A549 (cell line): ENCODE measurements around the gene ZNF853. TPM values are rescaled to one million over a fixed set of nuclear protein-coding genes. Genes with fewer than 3 reads are reported as not detected.

Experiments
- ATAC-seq, 2 experiments: fragments of 200-7000 bp in 1 of 2; fragments of >200 bp in 1 of 2; cut with Nextera tagmentation in 1 of 2; cut with Tn5 transposase in 1 of 2; 3 replicates each; pipeline versions ENCODE4 v1.8.0 to v1.9.1; 2018 to 2020; ENCODE audit warnings: mild to moderate bottlenecking in 1 of 2, moderate library complexity in 1 of 2
- CTCF ChIA-PET: fragments of 300-600 bp; sonication (Branson Sonifier 250); formaldehyde crosslinking; extraction: SDS; loops from one replicate; lab custom pipeline; 2021; ENCODE audit warnings: antibody characterized with exemption, inconsistent platforms; lab: Yijun Ruan, JAX
- POLR2A ChIA-PET: fragments of 350-600 bp; formaldehyde crosslinking; extraction: SDS; loops from one replicate; lab custom pipeline; 2021; ENCODE audit warnings: antibody characterized with exemption, inconsistent platforms; lab: Yijun Ruan, JAX
- DNase-seq, 2 experiments: peaks; one replicate each; pipeline versions ENCODE4 v3.0.0 to v3.0.0-alpha.2; 2011 to 2016; ENCODE audit warnings: low read depth in 1 of 2, low spot score in 1 of 2
- FAIRE-seq: peaks from 2 replicates; lab custom pipeline; 2011; peaks lifted over from hg19 to GRCh38; lab: Jason Lieb, UNC
- H3K27ac ChIP-seq, 2 experiments: fragments of >200 bp; sonication (Bioruptor Twin); formaldehyde crosslinking; 3 replicates each; pipeline ENCODE4 v1.5.1; 2016 to 2017
- H3K4me1 ChIP-seq: fragments of >200 bp; sonication (Bioruptor Twin); formaldehyde crosslinking; 3 replicates; pipeline ENCODE4 v1.6.1; 2016
- H3K4me2 ChIP-seq: fragments of >200 bp; sonication (Bioruptor Twin); formaldehyde crosslinking; 3 replicates; pipeline ENCODE4 v1.6.1; 2016
- H3K4me3 ChIP-seq: fragments of >200 bp; sonication (Bioruptor Twin); formaldehyde crosslinking; 3 replicates; pipeline ENCODE4 v1.5.1; 2016
- H3K9me3 ChIP-seq: fragments of >200 bp; sonication (Bioruptor Twin); formaldehyde crosslinking; 3 replicates; pipeline ENCODE4 v1.6.1; 2016
- CBX2 ChIP-seq: fragments of 200-600 bp; sonication (generic); IDR thresholded peaks from 2 replicates; pipeline ENCODE4 v1.6.1; 2016; ENCODE audit warnings: low read depth, mild to moderate bottlenecking, borderline replicate concordance
- CTCF ChIP-seq: fragments of >200 bp; sonication (Bioruptor Twin); formaldehyde crosslinking; IDR thresholded peaks from 3 replicates; pipeline ENCODE4 v1.5.1; 2016
- ELK1 ChIP-seq: fragments of 150-350 bp; IDR thresholded peaks from 2 replicates; pipeline ENCODE4 v1.6.1; 2014; ENCODE audit warnings: low read depth, mild to moderate bottlenecking, low read length
- EP300 ChIP-seq, 2 experiments: fragments of >200 bp; sonication (Bioruptor Twin); formaldehyde crosslinking; IDR thresholded peaks; 2 replicates in 1 of 2; 3 replicates in 1 of 2; pipeline ENCODE4 v1.6.1; 2016 to 2017
- FOSB ChIP-seq: fragments of 250-450 bp; sonication (Bioruptor Pico); IDR thresholded peaks from 2 replicates; pipeline ENCODE4 v1.5.0; 2020; ENCODE audit warnings: mild to moderate bottlenecking, moderate library complexity
- HDAC2 ChIP-seq: fragments of 200-600 bp; sonication (generic); IDR thresholded peaks from 2 replicates; pipeline ENCODE4 v1.6.1; 2016
- HEYL ChIP-seq: fragments of 250-450 bp; sonication (Bioruptor Pico); IDR thresholded peaks from 2 replicates; pipeline ENCODE4 v1.8.0; 2021; ENCODE audit warnings: mild to moderate bottlenecking, moderate library complexity
- HOXB13 ChIP-seq: fragments of 250-450 bp; sonication (Bioruptor Pico); IDR thresholded peaks from 2 replicates; pipeline ENCODE4 v1.5.0; 2020; ENCODE audit warnings: low read depth, mild to moderate bottlenecking, moderate library complexity
- KDM1A ChIP-seq: fragments of 200-600 bp; sonication (generic); IDR thresholded peaks from 2 replicates; pipeline ENCODE4 v1.6.1; 2016; ENCODE audit warnings: low read depth, mild to moderate bottlenecking
- MAZ ChIP-seq: fragments of 150-350 bp; IDR thresholded peaks from 2 replicates; pipeline ENCODE4 v1.6.1; 2014; ENCODE audit warnings: antibody characterized with exemption, low read depth, low read length, borderline replicate concordance
- NPAS2 ChIP-seq: fragments of 250-450 bp; sonication (Bioruptor Pico); IDR thresholded peaks from 2 replicates; pipeline ENCODE4 v1.8.0; 2022; ENCODE audit warnings: mild to moderate bottlenecking, moderate library complexity, borderline replicate concordance
- PHF8 ChIP-seq: fragments of 200-600 bp; sonication (generic); IDR thresholded peaks from 2 replicates; pipeline ENCODE4 v1.6.1; 2016; ENCODE audit warnings: low read depth, mild to moderate bottlenecking, antibody characterized with exemption, moderate library complexity, borderline replicate concordance
- RAD21 ChIP-seq, 2 experiments: fragments of >200 bp in 1 of 2; sonication (Bioruptor Twin) in 1 of 2; formaldehyde crosslinking in 1 of 2; IDR thresholded peaks in 1 of 2; conservative IDR thresholded peaks in 1 of 2; 2 replicates in 1 of 2; 3 replicates in 1 of 2; pipeline ENCODE4 v1.6.1; 2012 to 2018; ENCODE audit warnings: inconsistent platforms in 1 of 2
- RARB ChIP-seq: fragments of 250-450 bp; sonication (Bioruptor Pico); IDR thresholded peaks from 2 replicates; pipeline ENCODE4 v1.8.0; 2021; ENCODE audit warnings: mild to moderate bottlenecking, moderate library complexity
- SMC3 ChIP-seq: fragments of >200 bp; sonication (Bioruptor Twin); formaldehyde crosslinking; IDR thresholded peaks from 3 replicates; pipeline ENCODE4 v1.6.1; 2018; ENCODE audit warnings: inconsistent platforms
- ZC3H11A ChIP-seq: fragments of 450-650 bp; IDR thresholded peaks from 2 replicates; pipeline ENCODE4 v1.6.1; 2014; ENCODE audit warnings: antibody characterized with exemption, mild to moderate bottlenecking
- ZSCAN20 ChIP-seq: fragments of 250-450 bp; sonication (Bioruptor Pico); IDR thresholded peaks from 2 replicates; pipeline ENCODE4 v1.8.0; 2022; ENCODE audit warnings: mild to moderate bottlenecking, moderate library complexity
- WGBS: methylation state at CpG from one replicate; pipeline ENCODE4 v1.1.6; 2017; ENCODE audit errors: missing lambda C conversion rate; 5-methylcytosine and 5-hydroxymethylcytosine counted together
- polyA plus RNA-seq, 4 experiments: library from polyadenylated mRNA; depleted of rRNA in 3 of 4; stranded (reverse); fragments of >200 nt; fragmentation: RNase III in 1 of 4; extraction: RNeasy Plus Mini Kit Qiagen cat#74134 plus additional on column Dnase treatment in 1 of 4; gene quantifications; 2 replicates in 3 of 4; 3 replicates in 1 of 4; pipeline ENCODE4 v1.2.3, GENCODE V29; 2011 to 2017

Gene ZNF853
- polyA plus RNA-seq, 2 of the 4 experiments (the other 2 are of a cell fraction) = 1.8 to 2.2 TPM

DNA sequence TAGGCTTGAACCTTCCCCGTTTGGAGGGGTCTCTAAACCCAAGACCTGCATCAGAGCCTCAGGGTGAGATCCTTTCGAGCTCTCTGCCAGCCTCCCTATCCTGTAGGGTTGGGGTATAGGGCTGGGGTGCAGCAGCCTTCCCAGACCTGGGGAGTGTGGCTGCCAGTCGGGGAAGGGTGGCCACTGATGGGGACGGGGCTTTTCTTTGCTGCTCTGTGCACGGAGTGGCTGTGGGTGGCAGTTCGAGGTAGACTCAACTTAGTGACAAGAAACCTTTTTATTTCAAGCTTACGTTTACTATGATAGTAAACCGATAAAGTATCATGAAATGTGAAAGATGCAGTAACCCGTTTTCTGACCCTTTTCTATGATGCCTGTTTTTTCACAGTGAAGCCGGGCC is 34.7 kb downstream of the ZNF853 start (continued):
- TF ChIP-seq ELK1 (no peak), NPAS2 (CRISPR knock-in tag) (no peak), RARB (CRISPR knock-in tag) (no peak), HEYL (no peak), SMC3 (no peak), PHF8 (no peak)

DNA sequence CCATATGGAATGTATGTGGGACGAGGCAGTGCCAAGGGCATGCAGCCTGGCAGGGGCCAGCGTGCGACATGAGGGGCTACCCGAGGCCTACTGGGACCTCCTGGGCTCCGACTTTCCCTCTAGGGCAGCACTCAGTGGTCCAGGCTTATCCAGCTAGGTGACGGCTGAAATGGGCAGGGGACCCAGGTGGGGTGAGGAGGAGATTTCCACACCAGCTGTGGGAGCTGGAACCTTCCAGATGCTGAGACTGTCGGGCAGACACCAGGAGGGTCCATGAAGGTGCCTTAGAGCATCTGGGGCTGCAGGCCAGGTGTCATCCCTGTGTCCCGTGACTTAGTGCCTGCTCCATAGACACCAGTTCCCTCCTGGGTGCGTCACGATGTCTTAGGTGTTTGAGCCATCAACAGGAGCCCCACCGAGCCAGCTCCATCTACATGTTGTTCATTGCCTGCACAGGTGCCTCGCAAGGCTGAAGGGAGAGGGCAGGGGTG is 35.2 kb downstream of the ZNF853 start:
- FAIRE-seq = no peak
- Histone ChIP-seq H3K4me3 (no peak overlapping the region), H3K4me2 (no peak overlapping the region), H3K27ac (no peak overlapping the region), H3K9me3 (peaks cover 35% of the 10 kb centered on the region; the same call in 2 of the 3 replicates), H3K4me1 (no peaks in the 10 kb centered on the region)
- ChIA-PET CTCF (interaction anchor here (1.3 kb wide), 1 partner anchor 39 kb away, joined by 3 read pairs; no protein-coding TSS in a partner anchor), POLR2A (no interaction called here)
- no peak for TF ChIP-seq ZSCAN20 (CRISPR knock-in tag)
- no peak for ATAC-seq
- WGBS = 95% methylated on average over 12 of the region's 12 CpGs
- DNase-seq = no peak

DNA sequence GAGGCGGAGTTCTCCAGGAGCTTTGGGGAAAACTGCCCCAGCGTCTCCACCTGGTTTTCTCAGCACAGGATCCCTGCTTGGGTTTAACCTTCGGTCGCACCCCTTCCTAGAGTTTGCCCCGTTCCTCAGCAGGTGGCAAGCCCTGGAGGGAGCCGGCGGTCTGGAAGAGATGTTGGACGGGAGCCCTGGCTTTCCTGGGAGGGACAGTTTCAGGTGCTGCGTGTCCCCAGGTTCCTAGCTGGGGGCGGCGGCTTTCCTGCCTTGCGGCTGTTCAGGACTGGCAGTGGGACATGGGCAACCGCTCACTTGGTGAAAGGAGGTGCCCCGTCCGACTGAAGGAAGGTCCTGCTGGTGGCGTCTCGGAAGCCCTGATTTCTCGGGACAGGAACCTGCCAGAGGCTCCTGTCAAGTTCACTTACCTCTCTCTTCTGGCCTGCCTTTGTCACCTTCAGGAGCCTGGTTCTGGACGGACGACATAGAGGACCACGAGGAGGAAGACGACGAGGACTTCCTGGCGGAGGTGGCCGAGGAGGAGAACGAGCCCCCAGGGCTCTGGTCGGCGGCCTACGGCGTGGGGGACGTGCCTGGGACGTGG is 36.5 kb downstream of the ZNF853 start:
- Histone ChIP-seq H3K27ac (no peak overlapping the region), H3K4me1 (no peaks in the 10 kb centered on the region), H3K4me2 (no peak overlapping the region), H3K9me3 (peaks cover 43% of the 10 kb centered on the region), H3K4me3 (no peak overlapping the region)
- WGBS = 97% methylated on average over 29 of the region's 32 CpGs
- ChIA-PET POLR2A (no interaction called here), CTCF (interaction anchor here (0.6 kb wide), 1 partner anchor 78 kb away, joined by 3 read pairs; no protein-coding TSS in a partner anchor)
- no peak for ATAC-seq
- no peak for DNase-seq
- TF ChIP-seq ELK1 = no peak
- TF ChIP-seq RARB (CRISPR knock-in tag) = no peak
- no peak for TF ChIP-seq CBX2
- TF ChIP-seq FOSB (CRISPR knock-in tag) = no peak
- no peak for TF ChIP-seq HOXB13
- TF ChIP-seq KDM1A = no peak
- TF ChIP-seq HDAC2 = no peak
- no peak for TF ChIP-seq MAZ
- TF ChIP-seq RAD21 (conservative IDR thresholded peaks at IDR 0.05 in 1 of 2, IDR thresholded peaks at IDR 0.05 in 1 of 2) = no peak
- no peak for TF ChIP-seq CTCF
- no peak for TF ChIP-seq ZC3H11A
- TF ChIP-seq EP300 (IDR thresholded peaks at IDR 0.05) = no peak
- FAIRE-seq = no peak
